ENCODE data around the gene FSTL3.

DNA sequence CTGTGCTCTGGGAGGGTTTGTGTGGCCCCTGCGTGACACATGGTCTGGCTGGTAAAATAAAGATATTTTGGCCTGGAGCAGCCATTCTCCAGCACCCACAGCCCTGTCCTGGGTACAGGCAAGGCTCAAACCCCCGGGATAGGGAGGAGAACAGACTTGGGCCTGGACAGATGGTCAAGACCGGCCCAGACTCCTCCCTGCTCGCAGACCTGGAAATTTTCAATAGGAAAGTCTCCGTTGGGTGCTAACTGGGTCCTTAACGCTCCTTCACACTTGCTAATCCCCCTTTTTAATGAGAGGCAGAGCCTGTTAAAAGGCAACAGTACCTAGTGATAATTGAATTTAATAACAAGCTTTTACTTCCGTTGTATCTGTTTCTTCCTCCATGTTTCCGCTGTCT is 35.1 kb downstream of the FSTL3 start:
- TF ChIP-seq GATA2 (IDR thresholded peaks at IDR 0.05; ENCODE audit: low read depth, low read length) (no peak), GATA3 (IDR thresholded peaks at IDR 0.05; ENCODE audit: low read depth, low read length) (no peak)

All from SH-SY5Y (cell line).